HFFc6 (cell line): Measurements from ENCODE around the gene CENPL. TPM values are rescaled to one million over a fixed set of nuclear protein-coding genes. Genes with fewer than 3 reads are reported as not detected.
A peak's percentile ranks its signal among the peaks of the same experiment; 100 is the strongest.
"Not testable (repeated sequence)": the region's sequence is repeated elsewhere in the genome, so short reads cannot be mapped to it uniquely, and the experiment has no call there.

Experiments used
- DNase-seq: peaks from one replicate; pipeline ENCODE4 v3.0.0-alpha.2; 2018
- H3K27ac Mint-ChIP-seq: 2 replicates; pipeline ENCODE4 v1.8.0; 2020; ENCODE audit warnings: mild to moderate bottlenecking, mixed read lengths
- H3K27me3 Mint-ChIP-seq: 2 replicates; pipeline ENCODE4 v1.8.0; 2021; ENCODE audit warnings: mild to moderate bottlenecking, moderate library complexity, mixed read lengths; ENCODE audit not compliant: insufficient read depth
- H3K36me3 Mint-ChIP-seq: 2 replicates; pipeline ENCODE4 v1.8.0; 2021; ENCODE audit warnings: low read depth, mixed read lengths
- H3K4me1 Mint-ChIP-seq: 2 replicates; pipeline ENCODE4 v1.8.0; 2020; ENCODE audit warnings: low read depth, mixed read lengths
- H3K4me3 Mint-ChIP-seq: 2 replicates; pipeline ENCODE4 v1.8.0; 2020; ENCODE audit warnings: mild to moderate bottlenecking, moderate library complexity, mixed read lengths
- H3K9me3 Mint-ChIP-seq: 2 replicates; pipeline ENCODE4 v1.8.0; 2020; ENCODE audit warnings: mild to moderate bottlenecking, mixed read lengths
- CTCF ChIP-seq: fragments of 200-600 bp; sonication (generic); IDR thresholded peaks from 2 replicates; pipeline ENCODE4 v1.5.0; 2021; ENCODE audit warnings: antibody characterized with exemption, mild to moderate bottlenecking
- total RNA-seq, 6 experiments: library from RNA; stranded (reverse); fragmentation: NEBNext Ultra II Directional; extraction: Animal tissue kit (Norgen Biotek cat#: 25700); gene quantifications; 2 replicates in 1 of 6; 3 replicates in 5 of 6; pipeline ENCODE4 v1.2.3, GENCODE V29; 2021

CENPL gene
- total RNA-seq, 6 experiments from 2014 or later, result 13.3 to 18.9 (median 15.9) TPM

GRCh38 chr1:173864179-173864867 lies 39.6 kb upstream of the CENPL start:
- Mint-ChIP-seq H3K36me3 (peaks cover 52% of the 10 kb centered on the region), H3K9me3 (peaks cover 18% of the 10 kb centered on the region), H3K27me3 (peaks cover 28% of the 10 kb centered on the region), H3K4me3 (peak overlapping the region; percentile 99), H3K4me1 (peaks cover 40% of the 10 kb centered on the region), H3K27ac (peak overlapping the region; percentile 97)
- DNase-seq, result no peak
- no peak for TF ChIP-seq CTCF

GRCh38 chr1:173863224-173864161 lies 38.8 kb upstream of the CENPL start:
- peaks cover 34% of the 10 kb centered on the region for H3K4me1 Mint-ChIP-seq
- peaks cover 18% of the 10 kb centered on the region for H3K9me3 Mint-ChIP-seq
- peak overlapping the region; percentile 99 for H3K4me3 Mint-ChIP-seq
- no peak for DNase-seq
- no peak for TF ChIP-seq CTCF
- peak overlapping the region; percentile 97 for H3K27ac Mint-ChIP-seq
- H3K27me3 Mint-ChIP-seq, result peaks cover 28% of the 10 kb centered on the region
- peaks cover 52% of the 10 kb centered on the region for H3K36me3 Mint-ChIP-seq

- Mint-ChIP-seq H3K4me3 (peak overlapping the region; percentile 17; the same call in 1 of the 2 replicates), H3K36me3 (peaks cover 55% of the 10 kb centered on the region), H3K9me3 (peaks cover 16% of the 10 kb centered on the region), H3K27me3 (peaks cover 25% of the 10 kb centered on the region), H3K4me1 (peaks cover 38% of the 10 kb centered on the region), H3K27ac (peak overlapping the region; percentile 97)
- no peak for TF ChIP-seq CTCF
- no peak for DNase-seq
Observed at GRCh38 chr1:173862769-173863223, 38.1 kb upstream of the CENPL start.

GRCh38 chr1:173862146-173862768 lies 37.6 kb upstream of the CENPL start:
- Mint-ChIP-seq H3K4me1 (peaks cover 43% of the 10 kb centered on the region), H3K9me3 (peaks cover 10% of the 10 kb centered on the region; the same call in 1 of the 2 replicates), H3K36me3 (peaks cover 55% of the 10 kb centered on the region), H3K4me3 (peak overlapping the region; percentile 41; the same call in 1 of the 2 replicates), H3K27ac (peak overlapping the region; percentile 97), H3K27me3 (peaks cover 22% of the 10 kb centered on the region)
- not testable (repeated sequence) for DNase-seq

GRCh38 chr1:173861731-173862145 lies 37.1 kb upstream of the CENPL start:
- Mint-ChIP-seq H3K36me3 (peaks cover 50% of the 10 kb centered on the region), H3K4me3 (peak overlapping the region; percentile 41; the same call in 1 of the 2 replicates), H3K27ac (peak overlapping the region; percentile 97), H3K9me3 (peaks cover 6% of the 10 kb centered on the region; the same call in 1 of the 2 replicates), H3K4me1 (peaks cover 48% of the 10 kb centered on the region), H3K27me3 (peaks cover 19% of the 10 kb centered on the region)
- TF ChIP-seq CTCF, result no peak
- DNase-seq, result no peak
